Adrenal gland (tissue), 12 donors: ENCODE measurements around the gene GAPVD1. TPM values are rescaled to one million over a fixed set of nuclear protein-coding genes. Genes with fewer than 3 reads are reported as not detected.

Experiments used
- DNase-seq, 7 donors: peaks; one replicate each; pipeline ENCODE4 v3.0.0-alpha.2; 2019 to 2020
- H3K27ac ChIP-seq, 5 donors: fragments of 200-600 bp; sonication (generic) in 4 of 5; 1 replicate in 3 of 5; 2 replicates in 2 of 5; pipeline versions ENCODE4 v1.5.1 to v1.8.0; 2016 to 2020; ENCODE audit warnings: mild to moderate bottlenecking in 1 of 5
- H3K27me3 ChIP-seq: fragments of 200-600 bp; 2 replicates; pipeline ENCODE4 v1.8.0; 2021
- H3K36me3 ChIP-seq, 2 donors: fragments of 200-600 bp; replicated peaks in 1 of 2; 1 replicate in 1 of 2; 2 replicates in 1 of 2; pipeline versions ENCODE4 v1.5.1 to v1.8.0; 2018 to 2022
- H3K4me1 ChIP-seq, 2 donors: fragments of 200-600 bp; replicated peaks in 1 of 2; 1 replicate in 1 of 2; 2 replicates in 1 of 2; pipeline versions ENCODE4 v1.5.1 to v1.8.0; 2018 to 2021
- H3K4me3 ChIP-seq, 4 donors: fragments of 200-600 bp; sonication (generic) in 3 of 4; one replicate each; pipeline ENCODE4 v1.5.1; 2016 to 2018
- H3K9me3 ChIP-seq, 3 donors: fragments of 200-600 bp; sonication (generic) in 1 of 3; replicated peaks in 1 of 3; 1 replicate in 2 of 3; 2 replicates in 1 of 3; pipeline versions ENCODE4 v1.5.1 to v1.8.0; 2016 to 2021
- CTCF ChIP-seq, 6 experiments: fragments of 450-650 bp in 4 of 6; fragments of 200-600 bp in 2 of 6; sonication (generic) in 1 of 6; IDR thresholded peaks; 1 replicate in 5 of 6; 2 replicates in 1 of 6; pipeline versions ENCODE4 v1.5.1 to v1.8.0; 2016 to 2021; ENCODE audit warnings: antibody characterized with exemption in 6 of 6, mild to moderate bottlenecking in 2 of 6, moderate library complexity in 1 of 6
- POLR2A ChIP-seq, 2 donors: fragments of 450-650 bp; IDR thresholded peaks; one replicate each; pipeline ENCODE4 v1.6.1; 2017; ENCODE audit warnings: antibody characterized with exemption in 2 of 2, mild to moderate bottlenecking in 2 of 2, moderate library complexity in 1 of 2
- WGBS, 4 donors: extraction: QIAGEN DNeasy Blood & Tissue Kit in 2 of 4; methylation state at CpG; one replicate each; pipeline versions ENCODE4 v1.1.5 to v1.1.7; 2013 to 2017; 5-methylcytosine and 5-hydroxymethylcytosine counted together
- intact Hi-C, 2 donors: fragments of 100-400 bp; cut with DNase I; formaldehyde crosslinking; loops; one replicate each; pipeline versions ENCODE4 v1.14.1 to v1.15.0; 2022 to 2023
- polyA plus RNA-seq, 3 donors: library from polyadenylated mRNA; stranded (reverse); fragments of 200-250 nt in 2 of 3; fragments of 350-450 nt in 1 of 3; fragmentation: Illumina TruSeq in 1 of 3; extraction: RNeasy Lipid Tissue Mini Kit (QIAGEN cat#74804) in 1 of 3; gene quantifications; one replicate each; pipeline ENCODE4 v1.2.3, GENCODE V29; 2013 to 2014
- total RNA-seq, 9 donors: library from RNA; depleted of rRNA in 4 of 9; stranded (reverse); fragments of >200 nt in 4 of 9; fragments of 120-200 nt in 1 of 9; fragmentation: NEBNext Ultra II Directional in 1 of 9; extraction: Animal tissue kit (Norgen Biotek cat#: 25700) in 1 of 9; gene quantifications; one replicate each; pipeline versions ENCODE4 v1.1.0 to v1.2.4, GENCODE V29; 2013 to 2023
- donor health status: healthy with polysubstance abuse.
- donor health status: Bipolar disorder and iron deficiency.
- donor health status: DM: yes; HTN: yes; CAD: no.
- donor health status: DM: no; HTN: no; CAD: no.
- donor health status: DM: no; HTN: no; CAD: no.
- donor health status: DM: yes; HTN: yes; CAD: no.

GAPVD1 gene
- total and polyA plus RNA-seq, 12 donors, result 7.1 to 63.1 (median 39.3) TPM

- intact Hi-C loops, result no loop called here
- Histone ChIP-seq H3K27me3 (no peaks in the 10 kb centered on the region), H3K4me1 (no peaks in the 10 kb centered on the region), H3K27ac (no peak overlapping the region), H3K9me3 (no peaks in the 10 kb centered on the region), H3K36me3 (no peaks in the 10 kb centered on the region), H3K4me3 (no peak overlapping the region)
- no peak for DNase-seq
- WGBS, 4 donors, result 79 to 88% (median 83%) methylated on average over 6 to 8 of the region's 8 CpGs
- TF ChIP-seq POLR2A (IDR thresholded peaks at IDR 0.05), result no peak
- no peak for TF ChIP-seq CTCF (IDR thresholded peaks at IDR 0.05)
These were observed 118.8 kb downstream of the GAPVD1 start for GRCh38 chr9:125380406-125380805.

GRCh38 chr9:125387861-125388524 lies 126.4 kb downstream of the GAPVD1 start:
- Histone ChIP-seq H3K27ac (no peak overlapping the region), H3K9me3 (no peaks in the 10 kb centered on the region), H3K4me1 (no peaks in the 10 kb centered on the region), H3K4me3 (no peak overlapping the region), H3K27me3 (no peaks in the 10 kb centered on the region), H3K36me3 (no peaks in the 10 kb centered on the region)
- intact Hi-C loops, result no loop called here
- 86 to 94% (median 89%) methylated on average over 7 to 14 of the region's 14 CpGs for WGBS, 4 donors
- DNase-seq, result no peak
- TF ChIP-seq CTCF (IDR thresholded peaks at IDR 0.05) (no peak), POLR2A (IDR thresholded peaks at IDR 0.05) (no peak)

- no peak for TF ChIP-seq CTCF (IDR thresholded peaks at IDR 0.05)
- no peak for TF ChIP-seq POLR2A (IDR thresholded peaks at IDR 0.05)
- no peaks in the 10 kb centered on the region for H3K4me1 ChIP-seq
- DNase-seq, result no peak
- intact Hi-C loops, result no loop called here
- no peaks in the 10 kb centered on the region for H3K27me3 ChIP-seq
- no peaks in the 10 kb centered on the region for H3K9me3 ChIP-seq
- H3K4me3 ChIP-seq, result no peak overlapping the region
- WGBS, 4 donors, result 63 to 72% (median 68%) methylated on average over 6 of the region's 6 CpGs
- H3K27ac ChIP-seq, result no peak overlapping the region
- no peaks in the 10 kb centered on the region for H3K36me3 ChIP-seq
These were observed 127.4 kb downstream of the GAPVD1 start for GRCh38 chr9:125388978-125389377.

- H3K27ac ChIP-seq, result no peak overlapping the region
- H3K27me3 ChIP-seq, result no peaks in the 10 kb centered on the region
- H3K4me1 ChIP-seq, result no peaks in the 10 kb centered on the region
- no peaks in the 10 kb centered on the region for H3K9me3 ChIP-seq
- WGBS, 4 donors, result 90 to 96% (median 93%) methylated on average over 6 of the region's 6 CpGs
- no peaks in the 10 kb centered on the region for H3K36me3 ChIP-seq
- no peak for DNase-seq
- TF ChIP-seq POLR2A (IDR thresholded peaks at IDR 0.05), result no peak
- intact Hi-C loops, result no loop called here
- no peak overlapping the region for H3K4me3 ChIP-seq
These were observed 130.1 kb downstream of the GAPVD1 start for GRCh38 chr9:125391704-125392103.

- Histone ChIP-seq H3K36me3 (no peaks in the 10 kb centered on the region), H3K27me3 (no peaks in the 10 kb centered on the region), H3K4me3 (no peak overlapping the region), H3K27ac (no peak overlapping the region), H3K4me1 (no peaks in the 10 kb centered on the region), H3K9me3 (no peaks in the 10 kb centered on the region)
- intact Hi-C loops, result no loop called here
- WGBS, 4 donors, result 83 to 92% (median 86%) methylated on average over 2 to 3 of the region's 3 CpGs
- TF ChIP-seq CTCF (IDR thresholded peaks at IDR 0.05) (no peak), POLR2A (IDR thresholded peaks at IDR 0.05) (no peak)
- no peak for DNase-seq
These were observed 131.8 kb downstream of the GAPVD1 start for GRCh38 chr9:125393426-125393825.
